HEK293 (cell line): ENCODE data around the gene CFAP410.
A peak's percentile ranks its signal among the peaks of the same experiment; 100 is the strongest.

Experiments used
- CTCF ChIA-PET: fragments of 350-600 bp; formaldehyde crosslinking; extraction: SDS; loops from one replicate; lab custom pipeline; 2021; ENCODE audit warnings: antibody characterized with exemption; lab: Yijun Ruan, JAX
- POLR2A ChIA-PET: fragments of 300-600 bp; formaldehyde crosslinking; extraction: SDS; loops from one replicate; lab custom pipeline; 2020; ENCODE audit warnings: antibody characterized with exemption, inconsistent platforms; lab: Yijun Ruan, JAX
- H3K27ac ChIP-seq: fragments of 200-500 bp; sonication (Bioruptor generic); 2 replicates; pipeline ENCODE4 v1.5.1; 2014; ENCODE audit warnings: low read depth, low read length, control low read depth, inconsistent platforms; ENCODE audit errors: extremely low read depth
- H3K36me3 ChIP-seq, 2 experiments: fragments of 200-500 bp in 1 of 2; sonication (Bioruptor generic) in 1 of 2; 1 replicate in 1 of 2; 2 replicates in 1 of 2; pipeline ENCODE4 v1.5.1; 2014 to 2017; ENCODE audit warnings: inconsistent platforms in 2 of 2, low read length in 2 of 2; ENCODE audit not compliant: control insufficient read depth in 2 of 2, insufficient read depth in 1 of 2
- H3K4me1 ChIP-seq: fragments of 200-500 bp; sonication (Bioruptor generic); 2 replicates; pipeline ENCODE4 v1.5.1; 2014; ENCODE audit warnings: mild to moderate bottlenecking, low read length, inconsistent platforms; ENCODE audit not compliant: control insufficient read depth, insufficient read depth
- H3K4me3 ChIP-seq: 2 replicates; pipeline ENCODE4 v1.5.1; 2011; ENCODE audit warnings: low read depth, mild to moderate bottlenecking, control low read depth, low read length, moderate library complexity
- H3K9me3 ChIP-seq: fragments of 200-500 bp; sonication (Bioruptor generic); 2 replicates; pipeline ENCODE4 v1.5.1; 2014; ENCODE audit warnings: low read depth, low read length, inconsistent platforms; ENCODE audit not compliant: control insufficient read depth, insufficient read depth
- GFI1B ChIP-seq: fragments of 450-650 bp; formaldehyde crosslinking; IDR thresholded peaks from 2 replicates; pipeline ENCODE4 v1.5.1; 2016; ENCODE audit warnings: missing biosample characterization, missing genetic modification characterization
- GLI2 ChIP-seq: fragments of 450-650 bp; formaldehyde crosslinking; IDR thresholded peaks from 2 replicates; pipeline ENCODE4; 2017; ENCODE audit warnings: missing biosample characterization, missing genetic modification characterization, low read depth, borderline replicate concordance
- GLIS1 ChIP-seq: fragments of 450-650 bp; formaldehyde crosslinking; IDR thresholded peaks from 2 replicates; pipeline ENCODE4 v1.5.1; 2016; ENCODE audit warnings: missing biosample characterization, missing genetic modification characterization
- PATZ1 ChIP-seq: fragments of 450-650 bp; formaldehyde crosslinking; IDR thresholded peaks from 2 replicates; pipeline ENCODE4 v1.5.1; 2016; ENCODE audit warnings: missing biosample characterization, missing genetic modification characterization
- PBX3 ChIP-seq: sonication (generic); formaldehyde crosslinking; IDR thresholded peaks from 2 replicates; pipeline ENCODE4 v1.8.1; 2022; ENCODE audit warnings: mild to moderate bottlenecking, moderate library complexity, missing genetic modification reagents
- TCF7L2 ChIP-seq: IDR thresholded peaks from 2 replicates; pipeline ENCODE4 v1.6.1; 2011; ENCODE audit warnings: low read depth, mild to moderate bottlenecking, inconsistent platforms, low read length, moderate library complexity, borderline replicate concordance
- YY1 ChIP-seq: fragments of 450-650 bp; formaldehyde crosslinking; IDR thresholded peaks from 2 replicates; pipeline ENCODE4 v1.5.1; 2018; ENCODE audit warnings: missing biosample characterization, missing genetic modification characterization
- ZBTB17 ChIP-seq: fragments of 450-650 bp; formaldehyde crosslinking; IDR thresholded peaks from 2 replicates; pipeline ENCODE4 v1.5.1; 2016; ENCODE audit warnings: missing biosample characterization, missing genetic modification characterization
- ZBTB48 ChIP-seq: fragments of 450-650 bp; formaldehyde crosslinking; IDR thresholded peaks from 2 replicates; pipeline ENCODE4 v1.5.1; 2016; ENCODE audit warnings: missing biosample characterization, missing genetic modification characterization
- ZNF133 ChIP-seq: fragments of 450-650 bp; formaldehyde crosslinking; IDR thresholded peaks from 2 replicates; pipeline ENCODE4 v1.5.1; 2016; ENCODE audit warnings: missing biosample characterization, missing genetic modification characterization
- ZNF155 ChIP-seq: fragments of 450-650 bp; formaldehyde crosslinking; IDR thresholded peaks from 2 replicates; pipeline ENCODE4 v1.5.1; 2016; ENCODE audit warnings: missing biosample characterization, missing genetic modification characterization
- ZNF174 ChIP-seq: fragments of 450-650 bp; formaldehyde crosslinking; IDR thresholded peaks from 2 replicates; pipeline ENCODE4 v1.5.0; 2017; ENCODE audit warnings: missing biosample characterization, mild to moderate bottlenecking, missing genetic modification characterization
- ZNF223 ChIP-seq: fragments of 450-650 bp; formaldehyde crosslinking; IDR thresholded peaks from 2 replicates; pipeline ENCODE4 v1.5.1; 2016; ENCODE audit warnings: missing biosample characterization, missing genetic modification characterization
- ZNF341 ChIP-seq: fragments of 450-650 bp; formaldehyde crosslinking; IDR thresholded peaks from 2 replicates; pipeline ENCODE4; 2016; ENCODE audit warnings: low read depth, missing biosample characterization, missing genetic modification characterization
- ZNF404 ChIP-seq: fragments of 450-650 bp; formaldehyde crosslinking; IDR thresholded peaks from 2 replicates; pipeline ENCODE4 v1.5.1; 2017; ENCODE audit warnings: missing biosample characterization, missing genetic modification characterization
- ZNF48 ChIP-seq: fragments of 450-650 bp; formaldehyde crosslinking; IDR thresholded peaks from 2 replicates; pipeline ENCODE4 v1.5.1; 2016; ENCODE audit warnings: missing biosample characterization, missing genetic modification characterization
- ZNF521 ChIP-seq: fragments of 450-650 bp; formaldehyde crosslinking; IDR thresholded peaks from 2 replicates; pipeline ENCODE4 v1.5.1; 2017; ENCODE audit warnings: missing biosample characterization, mild to moderate bottlenecking, missing genetic modification characterization
- ZNF549 ChIP-seq: fragments of 450-650 bp; IDR thresholded peaks from 2 replicates; pipeline ENCODE4 v1.5.1; 2018; ENCODE audit warnings: missing biosample characterization, missing genetic modification characterization, mild to moderate bottlenecking, inconsistent platforms, moderate library complexity
- ZNF555 ChIP-seq: fragments of 450-650 bp; formaldehyde crosslinking; conservative IDR thresholded peaks from 2 replicates; pipeline ENCODE4 v1.5.1; 2017; ENCODE audit warnings: missing biosample characterization, mild to moderate bottlenecking, missing genetic modification characterization, inconsistent platforms
- ZNF629 ChIP-seq: fragments of 450-650 bp; formaldehyde crosslinking; IDR thresholded peaks from 2 replicates; pipeline ENCODE4 v1.5.1; 2017; ENCODE audit warnings: missing biosample characterization, missing genetic modification characterization
- ZNF639 ChIP-seq: fragments of 450-650 bp; formaldehyde crosslinking; IDR thresholded peaks from 2 replicates; pipeline ENCODE4 v1.5.1; 2016; ENCODE audit warnings: missing biosample characterization, missing genetic modification characterization
- ZNF677 ChIP-seq: fragments of 450-650 bp; IDR thresholded peaks from 2 replicates; pipeline ENCODE4 v1.5.0; 2018; ENCODE audit warnings: missing biosample characterization, mild to moderate bottlenecking, missing genetic modification characterization, moderate library complexity
- ZNF830 ChIP-seq: fragments of 450-650 bp; IDR thresholded peaks from 2 replicates; pipeline ENCODE4 v1.5.0; 2018; ENCODE audit warnings: missing biosample characterization, missing genetic modification characterization, low read depth, mild to moderate bottlenecking, moderate library complexity
- ZSCAN4 ChIP-seq: fragments of 450-650 bp; formaldehyde crosslinking; IDR thresholded peaks from 2 replicates; pipeline ENCODE4 v1.5.1; 2017; ENCODE audit warnings: missing biosample characterization, missing genetic modification characterization
- TF ChIP-seq, protein P1 (sequence below): fragments of 450-650 bp; formaldehyde crosslinking; IDR thresholded peaks from 2 replicates; pipeline ENCODE4 v1.5.1; 2016; ENCODE audit warnings: missing biosample characterization, missing genetic modification characterization, borderline replicate concordance
- TF ChIP-seq, protein P2 (sequence below): fragments of 450-650 bp; formaldehyde crosslinking; IDR thresholded peaks from 2 replicates; pipeline ENCODE4 v1.5.1; 2017; ENCODE audit warnings: missing biosample characterization, missing genetic modification characterization

Gene CFAP410

DNA sequence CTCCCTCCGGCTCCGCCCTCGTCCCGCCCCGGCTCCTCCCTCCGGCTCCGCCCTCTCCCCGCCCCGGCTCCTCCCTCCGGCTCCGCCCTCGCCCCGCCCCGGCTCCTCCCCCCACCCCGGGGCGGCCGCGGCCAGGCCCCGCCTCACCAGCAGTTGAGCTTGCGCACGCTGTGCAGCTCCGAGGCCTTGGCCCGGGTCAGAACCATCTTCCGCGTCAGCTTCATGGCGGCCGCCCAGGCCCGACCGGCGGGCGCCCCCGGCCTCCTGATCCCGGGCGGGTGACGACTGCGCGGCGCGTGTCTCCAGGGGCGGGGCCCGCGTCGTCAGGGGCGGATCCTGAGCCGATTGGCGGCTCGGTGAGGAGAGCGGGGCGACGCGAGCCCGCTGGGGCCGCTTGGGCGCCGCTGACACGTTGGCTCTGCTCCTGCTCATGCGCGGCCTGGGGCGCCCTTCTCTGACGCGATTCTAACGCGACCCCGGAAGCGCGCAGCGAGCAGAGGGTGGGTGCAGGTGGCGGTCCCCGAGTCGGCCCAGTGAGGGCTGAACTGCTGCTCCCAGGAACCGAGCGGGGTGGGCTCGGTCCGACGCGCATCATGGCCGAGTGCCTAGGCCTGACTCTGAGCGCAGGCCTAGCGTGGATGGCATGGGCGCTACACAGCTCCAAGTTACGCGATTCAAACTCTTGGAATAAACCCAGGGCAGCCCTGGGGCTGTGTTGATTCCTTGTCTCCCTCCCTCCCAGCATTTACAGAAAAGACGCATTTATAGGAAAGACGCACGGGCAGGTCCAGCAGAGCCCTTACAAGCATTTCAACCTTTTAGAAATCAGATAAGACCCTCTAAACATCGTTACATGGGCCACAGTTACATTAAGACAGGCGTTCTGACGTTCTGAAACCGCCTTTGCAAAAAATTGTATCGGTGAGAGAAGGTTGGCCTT, at the start of gene CFAP410:
Gene CFAP410, minus strand, starts transcription at position 420 of the 940 bp plus-strand sequence. Its CDS starts 196 bp downstream, at position 224.
- Histone ChIP-seq H3K36me3 (peaks cover 0 to 4% of the 10 kb centered on the region in 2 experiments; a peak in 1 of 3 replicates), H3K4me1 (peaks cover 9% of the 10 kb centered on the region), H3K27ac (peak within 1 kb of the TSS; percentile 93), H3K9me3 (no peaks in the 10 kb centered on the region), H3K4me3 (peak within 1 kb of the TSS; percentile 93)
- ChIA-PET POLR2A (interaction anchor here (0.6 to 2.2 kb wide), 8 partner anchors 10 to 534 kb away, joined by 3 to 11 read pairs (median 4); partner anchors contain the start of genes LRRC3, PFKL and PTTG1IP), CTCF (interaction anchor here (0.6 to 1.7 kb wide), 6 partner anchors 36 to 1344 kb away, joined by 3 to 11 read pairs (median 6); no protein-coding TSS in a partner anchor)
- TF ChIP-seq ZNF677 (tag by site-specific recombination) (no peak), TCF7L2 (no peak), PATZ1 (tag by site-specific recombination) (peak; percentile 93), ZSCAN4 (tag by site-specific recombination) (no peak; the same call in 1 of the 2 replicates), ZNF174 (tag by site-specific recombination) (no peak), ZNF521 (tag by site-specific recombination) (no peak), GLI2 (tag by site-specific recombination) (no peak), ZNF629 (peak; percentile 83), ZNF48 (tag by site-specific recombination) (no peak), ZBTB48 (tag by site-specific recombination) (peak; percentile 63), ZNF404 (tag by site-specific recombination) (no peak), ZNF133 (tag by site-specific recombination) (no peak), ZNF155 (no peak), YY1 (tag by site-specific recombination) (peak; percentile 73), ZBTB17 (peak; percentile 97), ZNF341 (tag by site-specific recombination) (peak; percentile 96), GLIS1 (tag by site-specific recombination) (peak; percentile 41; the same call in 1 of the 2 replicates), ZNF555 (tag by site-specific recombination) (no peak), ZNF830 (tag by site-specific recombination) (no peak), PBX3 (CRISPR knock-in tag) (peak; percentile 77; the same call in 1 of the 2 replicates), ZNF639 (peak; percentile 91), GFI1B (tag by site-specific recombination) (no peak), ZNF223 (no peak), ZNF549 (tag by site-specific recombination) (no peak)
- TF ChIP-seq, protein P1, sequence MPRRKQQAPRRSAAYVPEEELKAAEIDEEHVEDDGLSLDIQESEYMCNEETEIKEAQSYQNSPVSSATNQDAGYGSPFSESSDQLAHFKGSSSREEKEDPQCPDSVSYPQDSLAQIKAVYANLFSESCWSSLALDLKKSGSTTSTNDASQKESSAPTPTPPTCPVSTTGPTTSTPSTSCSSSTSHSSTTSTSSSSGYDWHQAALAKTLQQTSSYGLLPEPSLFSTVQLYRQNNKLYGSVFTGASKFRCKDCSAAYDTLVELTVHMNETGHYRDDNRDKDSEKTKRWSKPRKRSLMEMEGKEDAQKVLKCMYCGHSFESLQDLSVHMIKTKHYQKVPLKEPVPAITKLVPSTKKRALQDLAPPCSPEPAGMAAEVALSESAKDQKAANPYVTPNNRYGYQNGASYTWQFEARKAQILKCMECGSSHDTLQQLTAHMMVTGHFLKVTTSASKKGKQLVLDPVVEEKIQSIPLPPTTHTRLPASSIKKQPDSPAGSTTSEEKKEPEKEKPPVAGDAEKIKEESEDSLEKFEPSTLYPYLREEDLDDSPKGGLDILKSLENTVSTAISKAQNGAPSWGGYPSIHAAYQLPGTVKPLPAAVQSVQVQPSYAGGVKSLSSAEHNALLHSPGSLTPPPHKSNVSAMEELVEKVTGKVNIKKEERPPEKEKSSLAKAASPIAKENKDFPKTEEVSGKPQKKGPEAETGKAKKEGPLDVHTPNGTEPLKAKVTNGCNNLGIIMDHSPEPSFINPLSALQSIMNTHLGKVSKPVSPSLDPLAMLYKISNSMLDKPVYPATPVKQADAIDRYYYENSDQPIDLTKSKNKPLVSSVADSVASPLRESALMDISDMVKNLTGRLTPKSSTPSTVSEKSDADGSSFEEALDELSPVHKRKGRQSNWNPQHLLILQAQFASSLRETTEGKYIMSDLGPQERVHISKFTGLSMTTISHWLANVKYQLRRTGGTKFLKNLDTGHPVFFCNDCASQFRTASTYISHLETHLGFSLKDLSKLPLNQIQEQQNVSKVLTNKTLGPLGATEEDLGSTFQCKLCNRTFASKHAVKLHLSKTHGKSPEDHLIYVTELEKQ (tag by site-specific recombination), result no peak
- TF ChIP-seq, protein P2, sequence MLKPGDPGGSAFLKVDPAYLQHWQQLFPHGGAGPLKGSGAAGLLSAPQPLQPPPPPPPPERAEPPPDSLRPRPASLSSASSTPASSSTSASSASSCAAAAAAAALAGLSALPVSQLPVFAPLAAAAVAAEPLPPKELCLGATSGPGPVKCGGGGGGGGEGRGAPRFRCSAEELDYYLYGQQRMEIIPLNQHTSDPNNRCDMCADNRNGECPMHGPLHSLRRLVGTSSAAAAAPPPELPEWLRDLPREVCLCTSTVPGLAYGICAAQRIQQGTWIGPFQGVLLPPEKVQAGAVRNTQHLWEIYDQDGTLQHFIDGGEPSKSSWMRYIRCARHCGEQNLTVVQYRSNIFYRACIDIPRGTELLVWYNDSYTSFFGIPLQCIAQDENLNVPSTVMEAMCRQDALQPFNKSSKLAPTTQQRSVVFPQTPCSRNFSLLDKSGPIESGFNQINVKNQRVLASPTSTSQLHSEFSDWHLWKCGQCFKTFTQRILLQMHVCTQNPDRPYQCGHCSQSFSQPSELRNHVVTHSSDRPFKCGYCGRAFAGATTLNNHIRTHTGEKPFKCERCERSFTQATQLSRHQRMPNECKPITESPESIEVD (tag by site-specific recombination), result no peak
